ENCODE results near the gene IL37. TPM values are rescaled to one million over a fixed set of nuclear protein-coding genes. Genes with fewer than 3 reads are reported as not detected.
"Not testable (repeated sequence)": the region's sequence is repeated elsewhere in the genome, so short reads cannot be mapped to it uniquely, and the experiment has no call there.

Gene IL37
- total RNA-seq, 1 experiment from 2014 or later = not detected

DNA sequence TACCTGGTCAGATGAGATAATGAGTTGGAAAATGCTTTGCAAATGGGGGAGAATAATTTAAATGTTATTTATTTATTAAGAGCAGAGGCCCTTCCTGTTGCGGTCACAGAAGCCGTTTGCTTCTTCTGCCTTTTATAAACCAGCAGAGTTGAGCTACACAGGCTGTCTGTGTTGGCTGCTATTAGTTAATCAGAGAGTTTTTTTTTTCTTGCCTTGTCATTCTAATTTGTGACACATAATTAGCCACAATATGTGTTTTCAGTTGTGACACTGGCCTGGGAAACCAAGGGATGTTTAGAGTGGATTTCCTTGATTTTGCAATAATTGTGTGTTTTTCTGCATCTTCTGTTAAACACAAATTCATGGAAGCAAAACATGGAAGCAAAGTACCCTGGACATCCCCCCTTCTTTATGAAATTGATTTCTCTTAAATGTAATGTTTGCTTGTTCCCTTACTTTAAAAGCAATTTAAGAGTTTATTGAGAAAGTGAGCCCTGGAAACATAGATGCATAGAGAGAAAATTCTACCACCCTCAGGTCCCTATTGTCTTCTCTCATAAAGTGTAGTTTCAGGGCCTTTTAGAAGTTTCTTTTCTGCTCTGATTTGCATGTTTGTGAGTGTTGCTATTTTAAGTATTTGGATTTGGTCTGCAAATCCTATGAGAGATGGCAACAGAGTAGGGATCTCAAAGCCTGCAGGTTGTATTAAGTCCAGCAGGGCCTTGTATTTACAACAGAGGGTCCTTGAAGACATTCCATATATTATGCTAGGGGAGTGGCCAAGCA lies 22.8 kb upstream of the IL37 start:
- DNase-seq (ENCODE audit: extremely low read depth, low read depth) = no peak

DNA sequence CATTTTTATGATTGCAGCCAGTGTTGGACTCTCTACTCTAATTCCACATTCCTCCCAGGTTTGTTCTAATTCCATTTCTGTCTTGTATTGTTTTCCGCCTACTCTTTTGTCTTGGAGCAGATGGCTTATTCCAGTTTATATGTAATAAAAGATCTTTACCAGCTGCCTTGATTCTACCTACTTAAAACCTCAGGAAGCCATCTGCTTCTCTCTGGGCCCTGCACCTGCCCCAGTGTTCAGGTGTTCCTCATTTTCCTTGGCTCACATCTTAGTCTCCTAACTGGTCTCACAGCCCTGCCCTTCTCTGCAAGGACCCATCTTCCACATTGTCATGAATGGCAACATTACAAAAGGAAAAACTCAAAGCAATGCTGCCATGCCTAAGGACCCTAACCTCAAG lies 21.0 kb upstream of the IL37 start:
- no peak for DNase-seq (ENCODE audit: extremely low read depth, low read depth)

DNA sequence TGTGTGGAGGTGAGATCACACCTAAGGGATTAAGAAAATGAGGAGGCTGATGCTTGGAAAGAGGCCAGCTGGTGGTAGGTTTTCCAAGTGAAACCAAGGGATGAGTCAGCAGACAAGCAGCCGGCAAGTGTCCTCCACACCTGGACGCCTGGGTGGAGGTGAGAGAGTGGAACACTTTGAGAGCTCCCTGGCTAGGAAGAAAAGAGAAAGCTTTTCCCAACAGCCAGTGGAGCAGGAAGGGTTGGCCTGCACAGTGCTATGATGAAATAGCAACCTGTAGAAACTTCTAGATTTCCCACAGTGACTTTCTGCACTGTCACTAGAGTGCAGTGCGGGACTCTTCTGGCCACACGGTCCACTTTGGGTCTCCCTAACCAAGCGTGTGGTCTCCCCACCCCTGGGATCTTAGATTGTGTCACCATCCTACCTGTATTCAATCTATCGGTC lies 19.6 kb upstream of the IL37 start:
- DNase-seq (ENCODE audit: extremely low read depth, low read depth) = no peak

DNA sequence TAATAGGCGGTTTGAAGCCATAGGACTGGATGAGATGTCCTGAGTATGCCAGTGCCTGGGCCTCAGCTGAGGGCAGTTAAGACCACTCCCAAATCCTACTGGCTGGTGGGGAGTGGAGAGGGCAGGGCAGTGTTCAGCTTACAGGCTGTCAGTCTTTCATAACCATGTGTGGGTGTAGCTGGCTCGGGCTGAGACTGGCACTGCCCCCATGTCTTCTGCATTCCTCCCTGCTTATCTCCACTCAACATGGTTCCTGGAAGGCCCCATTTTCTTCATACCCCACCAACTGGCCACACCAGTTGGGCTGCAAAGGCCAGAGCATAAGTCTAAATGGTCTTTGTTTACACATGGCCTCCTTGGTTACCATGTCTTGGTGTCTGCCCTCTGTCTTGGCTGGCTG lies 17.2 kb upstream of the IL37 start:
- no peak for DNase-seq (ENCODE audit: extremely low read depth, low read depth)

DNA sequence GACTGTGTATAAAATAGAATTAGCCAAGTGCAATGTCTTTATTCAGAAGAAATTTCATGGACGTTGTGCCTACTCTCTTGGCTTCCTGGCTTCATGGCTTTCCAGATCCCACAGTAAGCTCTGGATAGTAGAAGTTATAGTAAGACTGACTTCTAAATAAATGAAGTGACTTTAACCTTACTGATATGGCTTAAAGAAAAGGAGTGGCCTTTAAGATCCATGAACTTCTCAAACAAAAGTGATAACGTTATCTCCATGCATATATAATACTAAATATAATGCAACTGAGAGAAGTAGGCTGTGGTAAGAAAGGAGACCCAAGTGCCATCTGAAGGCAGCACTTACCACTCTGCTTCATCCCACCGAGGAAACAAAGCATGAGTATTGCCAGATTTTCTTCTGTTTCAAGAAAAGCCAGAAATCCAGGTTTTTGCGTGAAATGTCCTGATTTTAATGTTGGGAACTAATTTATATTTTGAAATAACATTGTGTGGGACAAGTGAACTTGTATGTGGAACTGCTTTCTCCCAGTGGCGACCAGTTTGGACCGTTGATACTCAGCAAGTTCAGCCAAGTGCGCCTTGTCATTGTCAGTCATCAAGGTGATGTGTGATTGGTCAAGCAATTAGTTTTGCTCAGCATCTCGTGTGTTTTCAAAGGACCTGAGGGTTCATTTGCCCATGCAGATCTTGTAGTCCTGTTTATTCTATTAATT lies 13.9 kb upstream of the IL37 start:
- no peak for DNase-seq (ENCODE audit: extremely low read depth, low read depth)

DNA sequence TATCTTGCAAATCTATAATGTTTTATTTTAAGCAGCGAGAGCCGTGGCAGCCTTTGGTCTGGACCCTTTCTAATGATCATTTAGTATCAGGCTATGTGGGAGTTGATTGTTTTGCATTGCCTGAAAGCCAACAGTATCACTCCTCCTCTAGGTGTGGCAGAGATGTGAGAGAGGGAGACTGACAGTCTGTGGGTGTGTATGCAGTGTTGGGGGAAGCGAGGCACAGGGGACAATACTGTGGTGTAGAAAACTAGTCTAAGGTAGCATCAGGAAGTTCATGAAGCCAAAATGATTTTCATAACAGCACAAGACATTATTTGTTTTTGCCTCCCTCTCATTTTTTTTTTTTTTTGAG lies 13.4 kb upstream of the IL37 start:
- DNase-seq (ENCODE audit: extremely low read depth, low read depth) = no peak

DNA sequence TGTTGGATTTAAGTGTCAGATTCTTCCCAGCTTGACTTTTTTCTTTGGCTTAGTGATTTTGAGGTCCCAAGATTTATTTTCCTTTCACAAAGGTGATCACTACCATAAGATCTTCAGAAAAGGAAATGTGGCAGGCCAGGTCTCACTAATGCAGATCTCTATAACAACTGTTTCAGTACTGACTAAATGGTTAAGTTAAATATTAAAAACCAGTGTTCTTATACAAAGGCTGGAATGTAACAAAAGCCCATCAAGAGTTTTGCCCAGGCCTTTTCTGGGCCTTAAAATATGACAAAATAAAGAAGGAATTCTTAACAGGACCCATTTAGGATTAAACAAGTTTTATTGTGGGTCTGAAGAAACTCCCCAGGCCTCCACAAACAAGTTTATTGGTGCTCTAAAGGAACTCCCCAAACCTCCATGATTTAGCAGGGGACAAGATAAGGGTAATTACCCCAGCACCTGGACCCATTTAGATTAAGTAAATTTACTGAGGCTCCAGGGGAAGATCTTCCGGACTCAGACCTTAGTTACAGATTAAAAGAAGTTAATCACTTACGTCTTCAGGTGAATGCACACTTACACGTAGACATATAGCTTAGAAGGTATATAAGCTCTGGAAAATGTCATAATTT lies 9.4 kb upstream of the IL37 start:
- not testable (repeated sequence) for DNase-seq (ENCODE audit: extremely low read depth, low read depth)

DNA sequence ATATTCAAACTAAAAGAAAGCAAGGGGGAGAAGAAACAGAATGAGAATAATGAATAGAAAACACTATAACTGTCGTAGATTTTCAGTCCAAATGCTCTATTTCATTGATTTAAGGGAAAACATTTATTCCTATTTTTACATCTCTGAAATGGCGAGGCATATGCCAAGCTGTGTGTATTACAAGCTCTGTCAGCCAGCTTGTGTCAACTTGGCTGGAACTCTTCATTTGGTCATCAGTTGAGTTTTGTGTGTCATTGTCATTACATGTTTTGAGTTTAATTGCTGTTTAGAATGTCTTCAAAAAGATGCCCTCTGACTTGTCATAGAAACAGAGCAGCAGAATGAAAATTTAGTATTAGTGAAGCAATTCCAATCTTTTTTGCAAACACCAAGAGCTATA lies 8.1 kb upstream of the IL37 start:
- no peak for DNase-seq (ENCODE audit: extremely low read depth, low read depth)

DNA sequence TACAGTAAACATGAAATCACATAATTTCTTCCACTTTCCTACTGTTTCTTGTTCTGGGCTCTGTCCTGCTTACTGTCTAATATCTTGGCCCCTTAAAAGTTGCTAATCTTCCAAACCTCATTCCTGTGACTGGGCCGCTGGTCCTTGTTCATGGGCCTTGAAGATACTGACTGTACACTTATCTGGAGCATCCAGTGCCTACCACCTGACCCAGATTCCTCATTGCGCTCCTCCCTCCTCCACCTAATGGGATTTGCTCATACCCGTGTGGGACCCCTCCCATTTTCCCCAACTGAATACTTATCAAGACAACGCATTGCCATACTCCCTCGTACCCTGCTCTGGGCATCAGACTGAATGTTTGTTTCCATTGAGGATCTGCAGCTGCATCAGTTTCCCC lies 6.1 kb upstream of the IL37 start:
- DNase-seq (ENCODE audit: extremely low read depth, low read depth) = no peak

DNA sequence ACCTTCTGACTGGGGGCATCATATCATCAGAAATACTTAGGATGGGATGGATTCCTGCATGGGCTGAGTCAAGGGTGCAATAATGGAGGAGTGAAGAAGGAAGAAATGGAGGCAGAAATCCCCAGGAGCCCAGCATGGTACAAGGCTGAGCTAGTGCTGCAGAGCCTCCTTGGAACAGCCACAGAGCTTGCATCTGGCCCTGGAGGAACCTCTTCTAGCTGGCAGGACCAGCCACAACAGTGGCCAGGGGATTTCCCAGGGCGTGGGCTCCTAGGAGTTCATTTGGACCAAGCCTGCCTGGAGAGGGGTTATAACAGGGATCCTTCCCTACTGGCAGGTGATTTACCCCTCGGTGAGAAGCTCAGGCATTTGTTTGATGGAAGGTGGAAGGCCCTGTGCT lies 4.7 kb upstream of the IL37 start:
- no peak for DNase-seq (ENCODE audit: extremely low read depth, low read depth)

DNA sequence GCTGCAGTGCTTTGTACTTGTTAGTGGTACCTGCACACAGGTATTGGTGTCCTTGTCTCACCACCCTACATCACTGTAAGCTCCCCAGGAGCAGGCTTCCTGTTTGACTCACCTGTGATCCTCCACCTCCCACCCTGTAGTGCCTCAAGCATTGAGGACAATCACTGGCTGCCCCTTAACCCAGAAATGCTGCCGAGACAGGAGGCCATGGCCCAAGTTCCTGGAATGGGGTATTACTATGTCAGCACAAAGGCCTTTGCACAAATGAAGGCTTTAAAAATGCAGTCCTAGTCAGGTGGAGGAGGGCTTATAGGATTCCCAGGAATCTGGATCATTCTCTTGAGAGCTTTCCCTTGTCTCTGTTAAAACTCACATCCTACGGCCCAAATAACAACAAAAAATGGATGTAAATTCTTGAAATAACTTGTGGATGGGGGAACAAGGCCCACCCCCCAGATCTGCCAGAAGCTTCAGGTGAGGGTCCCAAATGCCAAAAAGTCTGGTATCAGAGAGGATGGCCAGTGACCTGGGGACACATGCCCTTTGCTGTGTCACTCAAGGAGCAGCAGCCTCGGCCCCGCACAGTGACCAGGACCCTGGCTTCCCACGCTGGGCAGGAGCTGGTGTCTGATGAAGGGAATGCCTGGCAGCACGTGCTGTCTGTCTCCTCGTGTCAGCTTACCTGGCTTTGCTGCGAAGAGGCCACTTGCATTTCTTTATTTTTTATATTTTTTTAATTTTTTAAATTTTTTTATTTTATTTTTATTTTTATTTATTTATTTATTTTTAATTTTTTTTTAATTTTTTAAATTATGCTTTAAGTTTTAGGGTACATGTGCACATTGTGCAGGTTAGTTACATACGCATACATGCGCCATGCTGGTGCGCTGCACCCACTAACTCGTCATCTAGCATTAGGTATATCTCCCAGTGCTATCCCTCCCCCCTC lies 3.7 kb upstream of the IL37 start:
- DNase-seq (ENCODE audit: extremely low read depth, low read depth) = no peak

DNA sequence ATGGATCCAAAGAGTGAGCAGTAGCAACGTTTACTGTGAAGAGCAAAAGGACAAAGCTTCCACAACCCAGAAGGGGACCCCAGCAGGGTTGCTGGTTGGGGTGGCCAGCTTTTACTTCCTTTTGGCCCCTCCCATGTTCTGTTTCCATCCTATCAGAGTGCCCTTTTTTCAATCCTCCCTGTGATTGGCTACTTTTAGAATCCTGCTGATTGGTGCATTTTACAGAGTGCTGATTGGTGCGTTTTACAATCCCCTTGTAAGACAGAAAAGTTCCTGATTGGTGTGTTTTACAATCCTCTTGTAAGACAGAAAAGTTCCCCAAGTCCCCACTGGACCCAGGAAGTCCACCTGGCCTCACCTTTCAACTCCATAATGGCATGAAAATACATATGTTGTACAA lies 2.4 kb upstream of the IL37 start:
- DNase-seq (ENCODE audit: extremely low read depth, low read depth) = not testable (repeated sequence)

DNA sequence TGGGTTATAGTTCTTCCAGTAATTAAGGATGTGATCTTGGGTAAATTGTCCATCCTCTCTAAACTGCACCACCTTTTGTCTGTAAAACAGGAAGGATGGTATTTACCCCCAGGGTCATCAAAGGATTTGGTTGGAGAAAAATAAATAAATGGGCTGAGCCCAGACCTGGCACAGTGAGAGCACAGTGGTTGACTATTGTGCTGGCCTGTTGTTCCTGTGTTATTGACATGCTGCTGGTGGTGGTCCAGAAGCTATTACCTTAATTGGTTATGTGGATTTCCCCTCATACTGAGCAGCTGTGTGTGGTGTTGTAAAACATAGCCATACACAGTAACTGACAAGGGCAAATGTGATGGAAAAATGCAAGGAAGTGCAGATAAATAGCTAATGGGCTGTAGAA lies 746 bp upstream of the IL37 start:
- no peak for DNase-seq (ENCODE audit: extremely low read depth, low read depth)

DNA sequence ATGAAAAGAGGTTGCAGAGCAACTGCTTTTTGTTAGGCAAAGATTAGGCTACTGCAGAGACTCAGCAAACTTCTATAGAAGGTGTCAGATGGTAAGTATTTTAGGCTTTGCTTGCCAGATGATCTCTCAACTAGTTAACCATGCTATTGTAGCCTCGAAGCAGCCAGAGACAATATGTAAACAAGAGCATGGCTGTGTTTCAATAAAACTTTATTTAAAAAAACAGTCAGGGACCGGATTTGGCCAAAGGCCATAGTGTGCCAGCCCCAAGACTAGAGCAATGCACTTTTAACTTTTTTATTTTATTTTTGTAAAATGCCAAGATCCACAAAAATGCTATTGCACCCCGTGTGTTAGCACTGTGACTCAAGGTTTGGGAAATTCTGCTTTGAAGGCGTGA lies 1.4 kb downstream of the IL37 start:
- no peak for DNase-seq (ENCODE audit: extremely low read depth, low read depth)

DNA sequence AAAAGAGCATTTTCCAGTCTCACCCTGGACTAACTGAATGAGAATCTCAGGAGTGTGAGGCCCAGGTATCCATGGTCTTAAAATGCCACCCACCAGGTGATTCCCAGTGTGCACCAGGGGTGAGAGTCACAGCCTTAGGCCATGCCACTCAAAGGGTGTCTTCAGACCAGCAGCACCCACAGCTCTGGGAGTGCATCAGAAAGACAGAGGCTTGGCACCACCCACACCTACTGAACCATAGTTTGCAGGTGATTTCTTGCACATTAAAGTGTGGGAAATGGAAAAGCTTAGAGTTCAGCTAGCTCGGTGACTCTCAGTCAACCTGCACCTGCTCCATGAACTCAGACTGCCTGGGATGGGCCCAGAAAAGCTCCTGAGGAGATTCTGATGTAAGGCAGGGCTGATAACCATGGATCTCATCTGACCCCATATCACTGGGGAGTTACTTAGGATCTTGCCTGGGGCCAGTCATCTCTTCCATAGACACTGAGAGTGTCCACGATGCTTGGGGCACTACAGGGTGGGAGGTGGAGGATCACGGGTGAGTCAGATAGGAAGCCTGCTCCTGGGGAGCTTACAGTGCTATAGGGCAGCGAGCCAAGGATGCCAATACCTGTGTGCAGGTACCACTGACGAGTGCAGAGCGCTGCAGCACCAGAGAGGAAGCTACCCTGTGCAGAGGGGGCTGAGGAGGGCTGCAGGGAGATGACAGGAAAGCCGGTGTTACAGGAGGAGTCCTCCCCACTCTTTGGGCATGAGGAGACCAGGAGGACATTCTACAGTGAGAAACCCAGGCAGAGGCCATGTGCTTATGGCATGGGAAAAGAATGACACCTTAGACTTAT lies 4.6 kb downstream of the IL37 start:
- DNase-seq (ENCODE audit: extremely low read depth, low read depth) = no peak

DNA sequence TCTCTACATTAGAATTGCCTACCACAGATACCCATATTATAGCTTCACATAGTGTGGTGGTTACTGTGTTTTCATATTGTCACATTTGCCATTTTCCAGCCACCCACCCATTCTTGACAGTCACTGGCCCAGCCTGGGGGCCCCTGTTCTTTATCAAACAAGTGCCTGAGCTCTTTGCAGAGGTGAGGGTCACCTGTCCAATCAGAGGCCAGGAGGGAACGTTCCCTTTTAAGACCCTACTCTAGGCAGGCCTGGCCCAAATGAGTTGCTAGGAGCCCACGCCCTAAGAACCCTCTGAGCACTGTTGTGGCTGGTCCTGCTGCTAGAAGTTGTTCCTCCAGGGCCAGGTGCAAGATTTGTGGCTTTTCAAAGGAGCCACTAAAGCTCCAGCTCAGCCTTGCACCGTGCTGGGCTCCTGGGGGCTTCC lies 5.2 kb downstream of the IL37 start:
- DNase-seq (ENCODE audit: extremely low read depth, low read depth) = no peak

DNA sequence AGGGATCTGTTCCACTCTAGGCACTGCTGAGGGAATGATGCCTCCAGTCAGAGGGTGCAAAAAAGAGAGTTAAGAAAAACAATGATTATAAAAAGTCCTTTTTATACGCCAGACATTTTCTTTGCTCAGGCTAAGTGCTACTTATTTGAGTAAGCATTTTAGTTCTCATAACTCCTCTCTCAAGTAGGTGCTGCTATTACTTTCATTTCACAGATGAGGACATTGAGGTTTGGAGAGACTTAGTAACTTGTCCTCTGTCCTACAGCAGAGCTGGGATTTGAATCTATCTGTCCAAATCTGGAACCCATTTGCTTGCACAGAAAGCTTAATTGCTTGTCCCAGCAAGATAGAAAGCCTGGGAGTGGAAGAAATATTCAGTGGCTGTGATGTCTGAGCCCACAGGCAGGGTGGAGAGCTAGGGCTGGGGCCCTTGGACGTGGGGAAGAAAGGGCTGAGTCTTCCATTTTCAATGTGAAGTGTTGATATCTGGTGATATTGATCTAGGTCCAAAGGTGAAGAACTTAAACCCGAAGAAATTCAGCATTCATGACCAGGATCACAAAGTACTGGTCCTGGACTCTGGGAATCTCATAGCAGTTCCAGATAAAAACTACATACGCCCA lies 5.8 kb downstream of the IL37 start:
- no peak for DNase-seq (ENCODE audit: extremely low read depth, low read depth)

DNA sequence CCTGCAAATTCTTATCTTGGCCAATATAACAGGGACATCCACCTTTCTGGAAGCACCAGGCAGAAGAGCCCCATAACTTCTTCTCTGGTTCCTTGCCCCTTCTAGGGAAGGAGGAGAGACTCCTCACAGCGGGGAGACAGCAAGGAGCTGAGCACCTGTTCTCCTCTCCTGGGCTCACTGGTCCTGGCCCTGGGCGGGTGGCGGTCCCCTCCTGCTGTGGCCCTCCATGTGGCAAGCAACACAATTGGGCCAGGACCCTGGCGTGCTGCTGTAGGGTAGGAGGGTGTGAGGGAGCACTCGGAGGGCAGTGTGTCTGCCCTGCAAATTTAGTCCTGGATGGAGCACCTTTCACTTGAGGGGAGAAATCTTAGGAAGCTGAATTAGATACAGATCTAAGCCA lies 6.9 kb downstream of the IL37 start:
- DNase-seq (ENCODE audit: extremely low read depth, low read depth) = no peak

DNA sequence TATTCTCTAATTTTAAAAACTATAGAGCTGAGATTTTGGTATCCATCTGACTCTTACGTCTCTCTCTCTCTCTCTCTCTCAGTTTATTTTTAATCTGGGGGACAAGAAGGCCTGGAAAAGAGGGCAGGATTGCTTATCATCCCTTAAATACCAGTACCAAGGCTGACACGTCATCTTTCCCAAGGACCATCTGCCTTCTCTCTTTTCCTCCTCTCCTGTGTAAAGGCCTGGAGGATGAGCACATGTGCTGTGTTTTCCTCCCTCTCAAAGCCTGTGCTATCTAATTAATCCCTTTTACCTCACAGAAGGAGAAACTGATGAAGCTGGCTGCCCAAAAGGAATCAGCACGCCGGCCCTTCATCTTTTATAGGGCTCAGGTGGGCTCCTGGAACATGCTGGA lies 7.3 kb downstream of the IL37 start:
- no peak for DNase-seq (ENCODE audit: extremely low read depth, low read depth)
